ENCODE data around the gene PPFIBP2. TPM values are rescaled to one million over a fixed set of nuclear protein-coding genes. Genes with fewer than 3 reads are reported as not detected.
A peak's percentile ranks its signal among the peaks of the same experiment; 100 is the strongest.
"Not testable (repeated sequence)": the region's sequence is repeated elsewhere in the genome, so short reads cannot be mapped to it uniquely, and the experiment has no call there.

The PPFIBP2 gene
- total and polyA plus RNA-seq, 4 donors: 14.1 to 35.6 (median 24.7) TPM

DNA sequence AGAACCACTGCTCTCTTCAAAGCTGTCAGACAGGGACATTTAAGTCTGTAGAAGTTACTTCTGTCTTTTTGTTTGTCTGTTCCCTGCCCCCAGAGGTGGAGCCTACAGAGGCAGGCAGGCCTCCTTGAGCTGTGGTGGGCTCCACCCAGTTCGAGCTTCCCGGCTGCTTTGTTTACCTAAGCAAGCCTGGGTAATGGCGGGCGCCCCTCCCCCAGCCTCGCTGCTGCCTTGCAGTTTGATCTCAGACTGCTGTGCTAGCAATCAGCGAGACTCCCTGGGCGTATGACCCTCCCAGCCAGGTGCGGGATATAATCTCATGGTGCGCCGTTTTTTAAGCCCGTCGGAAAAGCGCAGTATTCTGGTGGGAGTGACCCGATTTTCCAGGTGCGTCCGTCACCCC is 149.7 kb downstream of the PPFIBP2 start:
- H3K4me3 ChIP-seq (ENCODE audit: low read length in 2 of 2); ATAC-seq (ENCODE audit: low FRiP score); H3K4me1 ChIP-seq (ENCODE audit: control insufficient read depth in 1 of 2, insufficient read depth in 2 of 2, low read length in 2 of 2); H3K36me3 ChIP-seq (ENCODE audit: control insufficient read depth in 1 of 2, insufficient read depth in 2 of 2, low read length in 1 of 2); intact Hi-C loops (cut with DNase I); H3K27me3 ChIP-seq (ENCODE audit: control insufficient read depth in 1 of 2, insufficient read depth in 2 of 2, low read length in 1 of 2); H3K27ac ChIP-seq (ENCODE audit: low read depth in 1 of 2, low read length in 2 of 2); DNase-seq; H3K9me3 ChIP-seq (ENCODE audit: control insufficient read depth, low read length): not testable (repeated sequence)
- 73 to 86% methylated on average over 8 to 16 of the region's 16 CpGs for WGBS, 2 donors

DNA sequence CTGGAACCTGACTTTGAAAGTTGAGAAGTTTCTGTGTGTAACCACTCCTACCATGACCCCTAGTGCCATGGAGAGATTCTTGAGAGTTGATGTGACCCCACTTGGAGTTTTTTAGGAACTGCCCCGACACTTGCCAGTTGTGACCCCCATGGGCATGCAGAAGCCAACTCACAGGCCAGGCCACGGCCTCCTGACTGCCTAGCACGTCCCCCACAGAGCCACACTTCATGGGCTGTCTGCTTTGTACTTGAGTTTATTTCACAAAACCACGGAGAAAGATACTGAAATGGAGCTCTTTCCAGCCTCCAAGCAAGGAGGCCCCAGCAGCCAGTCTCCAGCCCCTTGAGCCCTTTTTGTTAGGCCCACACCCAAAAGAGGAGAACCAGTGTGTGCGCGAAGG is 151.1 kb downstream of the PPFIBP2 start:
- no peaks in the 10 kb centered on the region for H3K9me3 ChIP-seq (ENCODE audit: control insufficient read depth, low read length)
- ATAC-seq (ENCODE audit: low FRiP score) (no peak), DNase-seq (no peak)
- no peak overlapping the region for H3K27ac ChIP-seq (ENCODE audit: low read depth in 1 of 2, low read length in 2 of 2)
- intact Hi-C loops (cut with DNase I): loop anchor here in 1 of 2 donors (1.0 kb wide), 1 partner anchor 94 kb away; no protein-coding TSS in a partner anchor
- no peak overlapping the region for H3K4me3 ChIP-seq (ENCODE audit: low read length in 2 of 2)
- H3K36me3 ChIP-seq (ENCODE audit: control insufficient read depth in 1 of 2, insufficient read depth in 2 of 2, low read length in 1 of 2): peaks cover 0 to 1% of the 10 kb centered on the region in 2 donors
- no peaks in the 10 kb centered on the region for H3K4me1 ChIP-seq (ENCODE audit: control insufficient read depth in 1 of 2, insufficient read depth in 2 of 2, low read length in 2 of 2)
- WGBS, 2 donors: 79 to 84% methylated on average over 6 of the region's 6 CpGs
- no peaks in the 10 kb centered on the region for H3K27me3 ChIP-seq (ENCODE audit: control insufficient read depth in 1 of 2, insufficient read depth in 2 of 2, low read length in 1 of 2)

DNA sequence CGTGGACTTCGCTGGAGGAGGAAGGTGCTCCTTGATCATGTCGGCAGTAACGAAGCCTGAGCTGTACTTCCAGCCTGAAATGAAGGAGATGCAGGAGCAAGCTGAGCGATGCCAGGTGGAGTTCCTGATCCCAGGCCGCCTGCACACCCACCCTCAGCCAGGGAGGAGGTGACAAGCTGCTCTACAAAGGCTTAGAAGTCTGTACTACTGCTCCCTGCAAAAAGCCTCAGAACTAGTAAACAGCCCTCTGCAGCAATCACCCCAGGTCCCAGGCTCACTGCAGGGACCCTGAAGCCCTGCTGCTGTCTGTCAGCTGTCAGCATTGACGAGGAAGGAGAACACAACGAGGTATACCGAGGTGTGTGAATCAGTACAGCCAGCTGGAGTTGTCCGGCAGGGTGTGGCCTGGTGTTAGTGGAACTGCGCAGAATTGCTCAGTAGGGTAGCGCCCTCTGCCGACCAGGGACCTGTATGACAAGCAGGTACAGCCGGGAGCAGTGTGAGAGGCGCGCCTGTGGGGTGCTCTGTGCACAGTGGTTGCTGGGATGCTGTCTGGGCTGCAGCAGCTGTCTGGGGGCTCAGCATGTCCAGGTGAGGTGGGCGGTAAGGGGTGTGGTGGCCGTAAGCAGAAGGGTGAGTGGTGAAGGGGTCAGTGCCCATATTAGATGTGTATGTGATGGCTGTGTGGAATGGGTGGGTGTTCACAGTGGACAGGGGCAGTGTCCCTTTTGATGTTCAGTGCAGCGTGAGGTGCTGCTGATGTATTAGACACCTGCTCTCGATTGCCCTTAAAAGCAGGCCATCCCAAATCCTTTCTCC is 151.9 kb downstream of the PPFIBP2 start:
- peak; percentile 89 for ATAC-seq (ENCODE audit: low FRiP score)
- no peaks in the 10 kb centered on the region for H3K27me3 ChIP-seq (ENCODE audit: control insufficient read depth in 1 of 2, insufficient read depth in 2 of 2, low read length in 1 of 2)
- peak; percentile 85 to 93 for DNase-seq
- 55 to 58% methylated on average over 20 of the region's 20 CpGs for WGBS, 2 donors
- peaks cover 0 to 1% of the 10 kb centered on the region in 2 donors for H3K36me3 ChIP-seq (ENCODE audit: control insufficient read depth in 1 of 2, insufficient read depth in 2 of 2, low read length in 1 of 2)
- H3K9me3 ChIP-seq (ENCODE audit: control insufficient read depth, low read length): no peaks in the 10 kb centered on the region
- intact Hi-C loops (cut with DNase I): loop anchor here (1.0 to 2.0 kb wide), 2 partner anchors 94 to 95 kb away; no protein-coding TSS in a partner anchor
- no peak overlapping the region for H3K4me3 ChIP-seq (ENCODE audit: low read length in 2 of 2)
- H3K4me1 ChIP-seq (ENCODE audit: control insufficient read depth in 1 of 2, insufficient read depth in 2 of 2, low read length in 2 of 2): no peaks in the 10 kb centered on the region
- no peak overlapping the region for H3K27ac ChIP-seq (ENCODE audit: low read depth in 1 of 2, low read length in 2 of 2)

DNA sequence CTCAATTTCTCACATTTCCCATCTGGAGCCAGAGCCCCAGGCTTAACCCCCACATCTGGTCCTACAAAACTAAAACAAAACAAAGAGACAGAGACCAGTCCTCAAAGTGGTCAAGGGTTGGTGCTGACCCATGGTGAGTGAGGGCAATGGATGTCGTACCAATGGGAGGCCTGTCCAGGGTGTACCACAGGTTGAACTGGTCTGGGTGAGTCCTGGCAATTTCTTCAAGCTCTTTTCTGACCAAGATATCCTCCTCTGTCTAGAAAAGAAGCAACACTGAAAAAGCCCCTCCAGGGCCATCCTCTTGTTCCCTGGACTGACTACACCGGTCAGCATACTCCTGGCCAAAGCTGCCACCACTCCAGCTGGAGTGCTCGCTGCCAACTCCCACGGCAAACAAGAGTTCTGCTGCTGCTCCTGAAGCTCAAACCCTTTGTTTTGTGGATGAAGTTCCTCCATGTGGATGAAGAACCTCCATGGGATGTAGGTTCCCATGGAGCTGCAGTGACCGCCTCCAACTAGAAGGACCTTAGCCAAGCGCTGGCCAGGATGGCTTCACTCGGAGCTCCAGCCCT is 152.6 kb downstream of the PPFIBP2 start:
- H3K4me1 ChIP-seq (ENCODE audit: control insufficient read depth in 1 of 2, insufficient read depth in 2 of 2, low read length in 2 of 2): no peaks in the 10 kb centered on the region
- DNase-seq (no peak), ATAC-seq (ENCODE audit: low FRiP score) (no peak)
- no peak overlapping the region for H3K27ac ChIP-seq (ENCODE audit: low read depth in 1 of 2, low read length in 2 of 2)
- WGBS, 2 donors: 67 to 70% methylated on average over 7 of the region's 7 CpGs
- no peaks in the 10 kb centered on the region for H3K9me3 ChIP-seq (ENCODE audit: control insufficient read depth, low read length)
- intact Hi-C loops (cut with DNase I): loop anchor here in 1 of 2 donors (2.0 kb wide), 1 partner anchor 96 kb away; no protein-coding TSS in a partner anchor
- H3K27me3 ChIP-seq (ENCODE audit: control insufficient read depth in 1 of 2, insufficient read depth in 2 of 2, low read length in 1 of 2): no peaks in the 10 kb centered on the region
- H3K4me3 ChIP-seq (ENCODE audit: low read length in 2 of 2): no peak overlapping the region
- H3K36me3 ChIP-seq (ENCODE audit: control insufficient read depth in 1 of 2, insufficient read depth in 2 of 2, low read length in 1 of 2): peaks cover 0 to 1% of the 10 kb centered on the region in 2 donors

DNA sequence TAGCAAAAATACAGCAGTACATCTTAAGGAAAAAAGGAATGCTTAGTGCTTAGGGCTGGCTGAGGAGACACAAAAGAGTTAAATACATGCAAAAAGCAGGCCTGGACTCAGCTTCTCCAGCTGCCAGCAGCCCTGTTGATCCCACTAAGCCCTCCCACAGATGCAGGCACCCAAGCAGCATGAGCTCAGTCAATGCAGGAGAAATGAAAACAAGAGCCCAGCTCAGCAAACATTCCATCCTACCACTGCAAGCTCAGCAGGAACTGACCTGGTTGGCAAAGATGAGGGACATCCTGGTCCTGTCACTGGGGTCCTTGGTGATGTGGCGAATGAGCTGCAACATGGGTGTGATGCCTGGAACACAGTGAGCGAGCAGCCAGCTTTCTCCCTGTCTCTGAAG is 153.7 kb downstream of the PPFIBP2 start:
- no peak overlapping the region for H3K4me3 ChIP-seq (ENCODE audit: low read length in 2 of 2)
- intact Hi-C loops (cut with DNase I): loop anchor here in 1 of 2 donors (2.0 kb wide), 1 partner anchor 97 kb away; no protein-coding TSS in a partner anchor

DNA sequence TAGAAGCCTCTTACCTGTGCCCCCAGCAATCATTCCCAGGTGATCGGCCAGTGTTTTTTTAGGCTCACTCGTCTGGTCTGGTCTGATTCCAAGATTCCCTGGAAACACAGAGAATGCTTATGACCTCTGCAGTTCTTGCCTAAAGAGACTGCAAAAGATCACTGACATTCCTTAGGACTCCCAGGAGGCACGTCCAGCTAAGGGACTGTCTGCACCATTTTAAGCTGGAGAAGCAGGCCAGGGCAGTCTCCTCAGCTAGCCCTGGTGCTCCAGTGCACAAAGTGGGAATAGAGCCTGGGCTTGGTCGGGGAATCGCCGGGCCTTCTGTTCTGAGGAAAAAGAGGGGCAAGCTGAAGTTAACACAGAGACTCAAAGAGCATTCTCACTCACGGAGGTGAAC is 154.7 kb downstream of the PPFIBP2 start:
- no peak overlapping the region for H3K4me3 ChIP-seq (ENCODE audit: low read length in 2 of 2)
- 61 to 62% methylated on average over 7 of the region's 7 CpGs for WGBS, 2 donors
- no peaks in the 10 kb centered on the region for H3K9me3 ChIP-seq (ENCODE audit: control insufficient read depth, low read length)
- H3K27me3 ChIP-seq (ENCODE audit: control insufficient read depth in 1 of 2, insufficient read depth in 2 of 2, low read length in 1 of 2): no peaks in the 10 kb centered on the region
- intact Hi-C loops (cut with DNase I): no loop called here
- H3K4me1 ChIP-seq (ENCODE audit: control insufficient read depth in 1 of 2, insufficient read depth in 2 of 2, low read length in 2 of 2): no peaks in the 10 kb centered on the region
- H3K36me3 ChIP-seq (ENCODE audit: control insufficient read depth in 1 of 2, insufficient read depth in 2 of 2, low read length in 1 of 2): peaks cover 0 to 1% of the 10 kb centered on the region in 2 donors
- DNase-seq (no peak), ATAC-seq (ENCODE audit: low FRiP score) (no peak)
- H3K27ac ChIP-seq (ENCODE audit: low read depth in 1 of 2, low read length in 2 of 2): no peak overlapping the region

More for the DNA sequence above, 153.7 kb downstream of the PPFIBP2 start:
- ATAC-seq (ENCODE audit: low FRiP score): no peak
- no peaks in the 10 kb centered on the region for H3K9me3 ChIP-seq (ENCODE audit: control insufficient read depth, low read length)
- H3K36me3 ChIP-seq (ENCODE audit: control insufficient read depth in 1 of 2, insufficient read depth in 2 of 2, low read length in 1 of 2): peaks cover 0 to 1% of the 10 kb centered on the region in 2 donors
- H3K4me1 ChIP-seq (ENCODE audit: control insufficient read depth in 1 of 2, insufficient read depth in 2 of 2, low read length in 2 of 2): no peaks in the 10 kb centered on the region
- H3K27ac ChIP-seq (ENCODE audit: low read depth in 1 of 2, low read length in 2 of 2): no peak overlapping the region
- H3K27me3 ChIP-seq (ENCODE audit: control insufficient read depth in 1 of 2, insufficient read depth in 2 of 2, low read length in 1 of 2): no peaks in the 10 kb centered on the region
- WGBS, 2 donors: 61 to 73% methylated on average over 2 of the region's 2 CpGs
- no peak for DNase-seq

DNA sequence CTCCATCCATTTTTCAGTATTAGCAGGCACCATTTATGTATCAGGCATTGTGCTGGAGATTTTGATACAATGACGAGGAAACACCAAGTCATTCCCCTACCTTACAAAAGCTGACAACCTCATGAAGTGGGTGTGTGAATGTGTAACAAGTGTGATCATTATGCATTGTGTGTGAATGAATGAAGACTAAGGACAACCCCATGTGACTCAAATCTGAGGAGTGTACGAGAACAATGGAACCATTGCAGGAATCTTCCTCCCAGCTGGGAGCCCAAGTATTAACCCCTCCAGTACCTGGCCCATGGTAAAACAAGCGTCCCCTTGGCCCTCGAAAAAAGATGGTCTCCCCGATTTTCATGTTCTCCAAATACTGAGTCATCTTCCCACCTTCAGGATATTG is 155.1 kb downstream of the PPFIBP2 start:
- H3K36me3 ChIP-seq (ENCODE audit: control insufficient read depth in 1 of 2, insufficient read depth in 2 of 2, low read length in 1 of 2): peaks cover 0 to 1% of the 10 kb centered on the region in 2 donors
- no peaks in the 10 kb centered on the region for H3K27me3 ChIP-seq (ENCODE audit: control insufficient read depth in 1 of 2, insufficient read depth in 2 of 2, low read length in 1 of 2)
- H3K4me3 ChIP-seq (ENCODE audit: low read length in 2 of 2): no peak overlapping the region
- WGBS, 2 donors: 75 to 79% methylated on average over 5 of the region's 5 CpGs
- intact Hi-C loops (cut with DNase I): no loop called here
- ATAC-seq (ENCODE audit: low FRiP score): no peak
- DNase-seq: no peak
- H3K9me3 ChIP-seq (ENCODE audit: control insufficient read depth, low read length): no peaks in the 10 kb centered on the region
- no peak overlapping the region for H3K27ac ChIP-seq (ENCODE audit: low read depth in 1 of 2, low read length in 2 of 2)
- no peaks in the 10 kb centered on the region for H3K4me1 ChIP-seq (ENCODE audit: control insufficient read depth in 1 of 2, insufficient read depth in 2 of 2, low read length in 2 of 2)

DNA sequence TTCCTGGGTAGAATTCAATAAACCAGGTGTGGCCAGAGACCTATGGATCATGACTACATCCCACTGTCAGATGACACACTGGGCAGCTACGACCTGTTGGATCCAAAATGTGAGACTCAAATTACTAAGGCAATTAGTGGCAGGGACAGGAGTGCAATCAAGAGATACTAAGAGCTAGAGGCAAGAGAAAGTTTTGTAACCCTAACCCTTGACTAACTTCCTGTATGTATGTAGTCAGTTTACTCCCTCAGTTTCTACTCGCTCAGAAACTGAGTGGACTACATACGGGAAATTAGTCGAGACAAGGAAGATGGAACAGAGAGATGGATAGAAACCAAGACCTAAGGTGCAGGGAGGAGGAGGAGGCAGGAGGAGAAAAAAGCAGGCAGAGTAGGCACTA is 156.8 kb downstream of the PPFIBP2 start:
- Histone ChIP-seq H3K4me3 (ENCODE audit: low read length in 2 of 2) (no peak overlapping the region), H3K4me1 (ENCODE audit: control insufficient read depth in 1 of 2, insufficient read depth in 2 of 2, low read length in 2 of 2) (no peaks in the 10 kb centered on the region), H3K27me3 (ENCODE audit: control insufficient read depth in 1 of 2, insufficient read depth in 2 of 2, low read length in 1 of 2) (no peaks in the 10 kb centered on the region), H3K36me3 (ENCODE audit: control insufficient read depth in 1 of 2, insufficient read depth in 2 of 2, low read length in 1 of 2) (peaks cover 0 to 1% of the 10 kb centered on the region in 2 donors), H3K27ac (ENCODE audit: low read depth in 1 of 2, low read length in 2 of 2) (no peak overlapping the region), H3K9me3 (ENCODE audit: control insufficient read depth, low read length) (no peaks in the 10 kb centered on the region)
- intact Hi-C loops (cut with DNase I): loop anchor here (5.0 kb wide), 1 partner anchor 158 kb away; the partner anchor contains the start of gene PPFIBP2 (in 2 of the 2)
- DNase-seq: no peak
- ATAC-seq (ENCODE audit: low FRiP score): no peak
- 68 to 80% methylated on average over 4 of the region's 4 CpGs for WGBS, 2 donors

Measured in aorta (tissue), 5 donors.